Neural cell (in vitro differentiated cells): Measurements from ENCODE around the gene SCAP.

Source experiments
- CTCF ChIP-seq: fragments of 450-650 bp; IDR thresholded peaks from 2 replicates; pipeline ENCODE4 v1.5.1; 2014; ENCODE audit warnings: antibody characterized with exemption, mild to moderate bottlenecking, moderate library complexity; ENCODE audit not compliant: poor library complexity, severe bottlenecking
- EP300 ChIP-seq: fragments of 450-650 bp; conservative IDR thresholded peaks from 2 replicates; pipeline ENCODE4 v1.6.1; 2014; ENCODE audit warnings: antibody characterized with exemption, mild to moderate bottlenecking, moderate library complexity; ENCODE audit not compliant: poor library complexity, severe bottlenecking
- POLR2AphosphoS5 ChIP-seq: IDR thresholded peaks from 2 replicates; pipeline ENCODE4 v1.6.1; 2012

GRCh38 chr3:47473391-47473790 is 2.4 kb downstream of the SCAP start:
- no peak for TF ChIP-seq CTCF
- no peak for TF ChIP-seq EP300
- no peak for TF ChIP-seq POLR2AphosphoS5
